H9 (cell line): Measurements from ENCODE around the gene TMEM245. TPM values are rescaled to one million over a fixed set of nuclear protein-coding genes. Genes with fewer than 3 reads are reported as not detected.

Source experiments
- DNase-seq: peaks from one replicate; pipeline ENCODE4 v3.0.0-alpha.2; 2017
- H2AFZ ChIP-seq: one replicate; pipeline ENCODE4 v1.6.1; 2013; ENCODE audit warnings: mild to moderate bottlenecking, low read length, control low read depth, moderate library complexity
- H2AK5ac ChIP-seq: 2 replicates; pipeline ENCODE4 v1.6.1; 2013; ENCODE audit warnings: low read length, control low read depth, mixed read lengths; ENCODE audit not compliant: insufficient read length
- H2BK120ac ChIP-seq: one replicate; pipeline ENCODE4 v1.6.1; 2013; ENCODE audit warnings: low read depth, mild to moderate bottlenecking, low read length, control low read depth, inconsistent platforms; ENCODE audit not compliant: poor library complexity, severe bottlenecking
- H2BK12ac ChIP-seq: 2 replicates; pipeline ENCODE4 v1.6.1; 2013; ENCODE audit warnings: low read length, control low read depth, mixed read lengths, low read depth; ENCODE audit not compliant: insufficient read length
- H2BK15ac ChIP-seq: 2 replicates; pipeline ENCODE4 v1.6.1; 2013; ENCODE audit warnings: low read depth, low read length, control low read depth
- H2BK20ac ChIP-seq: one replicate; pipeline ENCODE4 v1.6.1; 2013; ENCODE audit warnings: low read depth, mild to moderate bottlenecking, low read length, control low read depth, inconsistent platforms; ENCODE audit not compliant: poor library complexity, severe bottlenecking
- H2BK5ac ChIP-seq: 2 replicates; pipeline ENCODE4 v1.6.1; 2013; ENCODE audit warnings: low read length, control low read depth, mixed read lengths; ENCODE audit not compliant: insufficient read length
- H3K14ac ChIP-seq: 2 replicates; pipeline ENCODE4 v1.6.1; 2013; ENCODE audit warnings: low read length, control low read depth; ENCODE audit not compliant: insufficient read depth
- H3K18ac ChIP-seq: 2 replicates; pipeline ENCODE4 v1.6.1; 2013; ENCODE audit warnings: low read depth, mild to moderate bottlenecking, mixed read lengths, low read length, control low read depth; ENCODE audit not compliant: insufficient read length
- H3K23ac ChIP-seq: 2 replicates; pipeline ENCODE4 v1.6.1; 2013; ENCODE audit warnings: low read length, control low read depth, mixed read lengths, low read depth; ENCODE audit not compliant: insufficient read length
- H3K23me2 ChIP-seq: 2 replicates; pipeline ENCODE4 v1.6.1; 2013; ENCODE audit warnings: low read depth, mild to moderate bottlenecking, mixed read lengths, low read length, control low read depth; ENCODE audit not compliant: insufficient read length, poor library complexity, severe bottlenecking
- H3K27ac ChIP-seq: 2 replicates; pipeline ENCODE4 v1.5.1; 2013; ENCODE audit warnings: low read length, control low read depth, mixed read lengths, low read depth; ENCODE audit not compliant: insufficient read length
- H3K27me3 ChIP-seq: 2 replicates; pipeline ENCODE4 v1.6.1; 2013; ENCODE audit warnings: low read length, control low read depth, inconsistent platforms; ENCODE audit not compliant: insufficient read depth
- H3K4ac ChIP-seq: 2 replicates; pipeline ENCODE4 v1.6.1; 2013; ENCODE audit warnings: low read depth, mild to moderate bottlenecking, control low read depth, inconsistent platforms, low read length, moderate library complexity
- H3K4me1 ChIP-seq: 2 replicates; pipeline ENCODE4 v1.6.1; 2013; ENCODE audit warnings: low read length, control low read depth, inconsistent platforms; ENCODE audit not compliant: insufficient read depth
- H3K4me2 ChIP-seq: 2 replicates; pipeline ENCODE4 v1.6.1; 2013; ENCODE audit warnings: low read length, control low read depth, mixed read lengths; ENCODE audit not compliant: insufficient read length, insufficient read depth
- H3K56ac ChIP-seq: 2 replicates; pipeline ENCODE4 v1.6.1; 2013; ENCODE audit warnings: low read depth, mild to moderate bottlenecking, mixed read lengths, low read length, control low read depth; ENCODE audit not compliant: insufficient read length
- H3K79me1 ChIP-seq: 2 replicates; pipeline ENCODE4 v1.6.1; 2013; ENCODE audit warnings: low read depth, mild to moderate bottlenecking, moderate library complexity, low read length, control low read depth, inconsistent platforms; ENCODE audit not compliant: insufficient read depth, poor library complexity, severe bottlenecking
- H3K79me2 ChIP-seq: 2 replicates; pipeline ENCODE4 v1.6.1; 2013; ENCODE audit warnings: low read length, control low read depth, inconsistent platforms; ENCODE audit not compliant: insufficient read depth
- H3K9ac ChIP-seq: 2 replicates; pipeline ENCODE4 v1.6.1; 2013; ENCODE audit warnings: low read length, control low read depth, mixed read lengths; ENCODE audit not compliant: insufficient read length; ENCODE audit errors: extremely low read depth
- H3K9me3 ChIP-seq: one replicate; pipeline ENCODE4 v1.6.1; 2013; ENCODE audit warnings: low read depth, low read length, inconsistent platforms; ENCODE audit not compliant: control insufficient read depth
- H3T11ph ChIP-seq: one replicate; pipeline ENCODE4 v1.6.1; 2013; ENCODE audit warnings: mild to moderate bottlenecking, low read length, control low read depth, inconsistent platforms
- H4K20me1 ChIP-seq: one replicate; pipeline ENCODE4 v1.6.1; 2013; ENCODE audit not compliant: control insufficient read depth, insufficient read length, insufficient read depth
- H4K5ac ChIP-seq: 2 replicates; pipeline ENCODE4 v1.6.1; 2013; ENCODE audit warnings: low read depth, mild to moderate bottlenecking, mixed read lengths, low read length, control low read depth; ENCODE audit not compliant: insufficient read length
- H4K8ac ChIP-seq: replicated peaks from 2 replicates; pipeline ENCODE4 v1.6.1; 2013; ENCODE audit warnings: low read length, control low read depth, mixed read lengths, low read depth; ENCODE audit not compliant: insufficient read length
- H4K91ac ChIP-seq: 2 replicates; pipeline ENCODE4 v1.6.1; 2013; ENCODE audit warnings: low read depth, mild to moderate bottlenecking, moderate library complexity, mixed read lengths, low read length, control low read depth; ENCODE audit not compliant: insufficient read length
- H3K27ac Mint-ChIP-seq, 3 experiments: 2 replicates in 2 of 3; 3 replicates in 1 of 3; pipeline ENCODE4 v1.8.0; 2020 to 2021; ENCODE audit warnings: mixed read lengths in 3 of 3, mild to moderate bottlenecking in 1 of 3, moderate library complexity in 1 of 3
- H3K27me3 Mint-ChIP-seq: 2 replicates; pipeline ENCODE4 v1.8.0; 2021; ENCODE audit warnings: low read depth, mild to moderate bottlenecking, moderate library complexity, mixed read lengths
- H3K36me3 Mint-ChIP-seq, 3 experiments: 2 replicates in 2 of 3; 3 replicates in 1 of 3; pipeline ENCODE4 v1.8.0; 2020 to 2021; ENCODE audit warnings: low read depth in 3 of 3, mixed read lengths in 3 of 3; ENCODE audit not compliant: insufficient read depth in 1 of 3
- H3K4me1 Mint-ChIP-seq, 2 experiments: 2 replicates each; pipeline ENCODE4 v1.8.0; 2020; ENCODE audit warnings: mixed read lengths in 2 of 2
- H3K4me3 Mint-ChIP-seq, 2 experiments: 2 replicates in 1 of 2; 3 replicates in 1 of 2; pipeline ENCODE4 v1.8.0; 2020 to 2021; ENCODE audit warnings: mild to moderate bottlenecking in 2 of 2, mixed read lengths in 2 of 2, moderate library complexity in 1 of 2
- H3K9me3 Mint-ChIP-seq, 2 experiments: 2 replicates in 1 of 2; 3 replicates in 1 of 2; pipeline ENCODE4 v1.8.0; 2020; ENCODE audit warnings: mild to moderate bottlenecking in 2 of 2, mixed read lengths in 2 of 2, moderate library complexity in 1 of 2
- CTCF ChIP-seq: fragments of 200-600 bp; sonication (generic); conservative IDR thresholded peaks from 3 replicates; pipeline ENCODE4 v1.8.0; 2021; ENCODE audit warnings: antibody characterized with exemption, mild to moderate bottlenecking
- WGBS: extraction: QIAGEN DNeasy Blood & Tissue Kit; methylation state at CpG from one replicate; pipeline ENCODE4 v1.1.7; 2013; ENCODE audit warnings: missing lambda C conversion rate, low lambda C conversion rate, mixed read lengths; ENCODE audit not compliant: insufficient read length; ENCODE audit errors: extremely low coverage; 5-methylcytosine and 5-hydroxymethylcytosine counted together
- total RNA-seq: library from RNA; stranded (reverse); gene quantifications from 2 replicates; pipeline ENCODE4 v1.2.1, GENCODE V29; 2021

The TMEM245 gene
- total RNA-seq, 1 experiment from 2014 or later, result 37.9 TPM

- H3T11ph ChIP-seq, result no peak overlapping the region
- H3K14ac ChIP-seq, result no peak overlapping the region
- H2BK5ac ChIP-seq, result no peak overlapping the region
- no peak overlapping the region for H3K4me3 Mint-ChIP-seq
- H3K27me3 ChIP-seq, result no peaks in the 10 kb centered on the region
- no peaks in the 10 kb centered on the region for H3K27me3 Mint-ChIP-seq
- H3K4ac ChIP-seq, result no peak overlapping the region
- no peak overlapping the region for H2BK12ac ChIP-seq
- no peak overlapping the region for H3K9ac ChIP-seq
- no peak overlapping the region for H3K18ac ChIP-seq
- peaks cover 7% of the 10 kb centered on the region in 2 experiments for H3K4me1 Mint-ChIP-seq
- H2BK15ac ChIP-seq, result no peak overlapping the region
- no peak overlapping the region for H4K91ac ChIP-seq
- no peaks in the 10 kb centered on the region; a peak in 1 of 5 replicates for H3K9me3 Mint-ChIP-seq
- no peaks in the 10 kb centered on the region for H3K9me3 ChIP-seq
- H3K4me1 ChIP-seq, result no peaks in the 10 kb centered on the region
- no CpG with 5 or more reads among the region's 2 CpGs for WGBS
- H3K79me1 ChIP-seq, result no peaks in the 10 kb centered on the region
- no peak overlapping the region for H2AK5ac ChIP-seq
- H3K27ac ChIP-seq, result no peak overlapping the region
- H3K56ac ChIP-seq, result no peak overlapping the region
- no peak overlapping the region for H2AFZ ChIP-seq
- TF ChIP-seq CTCF, result no peak
- no peak overlapping the region for H3K4me2 ChIP-seq
- no peaks in the 10 kb centered on the region for H3K23me2 ChIP-seq
- no peak overlapping the region for H4K5ac ChIP-seq
- no peaks in the 10 kb centered on the region for H4K20me1 ChIP-seq
- H2BK20ac ChIP-seq, result no peak overlapping the region
- no peak overlapping the region for H4K8ac ChIP-seq
- no peak overlapping the region for H3K23ac ChIP-seq
- H2BK120ac ChIP-seq, result no peak overlapping the region
- no peak overlapping the region for H3K27ac Mint-ChIP-seq
- H3K79me2 ChIP-seq, result no peaks in the 10 kb centered on the region
- H3K36me3 Mint-ChIP-seq, result no peaks in the 10 kb centered on the region
- no peak for DNase-seq
Measured at GRCh38 chr9:109138421-109138820, 18.7 kb upstream of the TMEM245 start.
